Right atrium auricular region (tissue), 2 donors: ENCODE measurements around the gene SORBS2. TPM values are rescaled to one million over a fixed set of nuclear protein-coding genes. Genes with fewer than 3 reads are reported as not detected.

Experiments used
- DNase-seq: peaks from one replicate; pipeline ENCODE4 v3.0.0-alpha.2; 2019; ENCODE audit warnings: low spot score
- H3K27ac ChIP-seq, 2 donors: fragments of 200-600 bp; sonication (generic); 1 replicate in 1 of 2; 2 replicates in 1 of 2; pipeline ENCODE4 v1.5.1; 2016 to 2019
- H3K27me3 ChIP-seq, 2 donors: fragments of 200-600 bp; sonication (generic); one replicate each; pipeline versions ENCODE4 v1.5.1 to v1.6.0; 2017 to 2019
- H3K36me3 ChIP-seq: fragments of 200-600 bp; sonication (generic); one replicate; pipeline ENCODE4 v1.5.1; 2016
- H3K4me1 ChIP-seq, 2 donors: fragments of 200-600 bp; sonication (generic); one replicate each; pipeline versions ENCODE4 v1.5.1 to v1.6.0; 2017 to 2019
- H3K4me3 ChIP-seq, 2 donors: fragments of 200-600 bp; sonication (generic); 1 replicate in 1 of 2; 2 replicates in 1 of 2; pipeline ENCODE4 v1.5.1; 2017 to 2019; ENCODE audit warnings: mild to moderate bottlenecking in 1 of 2, moderate library complexity in 1 of 2
- H3K9me3 ChIP-seq, 2 donors: fragments of 200-600 bp; sonication (generic); one replicate each; pipeline ENCODE4 v1.5.1; 2019
- CTCF ChIP-seq, 2 donors: fragments of 200-600 bp; sonication (generic); IDR thresholded peaks; one replicate each; pipeline ENCODE4 v1.5.1; 2019; ENCODE audit warnings: antibody characterized with exemption in 2 of 2
- total RNA-seq, 2 donors: library from RNA; depleted of rRNA; stranded (reverse); fragments of >200 nt; gene quantifications; one replicate each; pipeline ENCODE4 v1.1.0, GENCODE V29; 2016

SORBS2 gene
- total RNA-seq, 2 donors from 2014 or later: 530 to 741 TPM

GRCh38 chr4:185778307-185778706, 33.7 kb downstream of the SORBS2 start:
- peaks cover 0 to 47% of the 10 kb centered on the region in 2 donors for H3K4me1 ChIP-seq
- H3K27ac ChIP-seq: peak overlapping the region; percentile 78 to 81

GRCh38 chr4:185775792-185776555, 36.0 kb downstream of the SORBS2 start:
- Histone ChIP-seq H3K9me3 (no peaks in the 10 kb centered on the region), H3K4me1 (peaks cover 0 to 41% of the 10 kb centered on the region in 2 donors), H3K27ac (peak overlapping the region; percentile 78 to 81), H3K4me3 (peak overlapping the region; percentile 26 to 40), H3K27me3 (no peaks in the 10 kb centered on the region), H3K36me3 (no peaks in the 10 kb centered on the region)
- DNase-seq: no peak
- no peak for TF ChIP-seq CTCF (IDR thresholded peaks at IDR 0.05)

More at GRCh38 chr4:185778307-185778706, 33.7 kb downstream of the SORBS2 start:
- H3K9me3 ChIP-seq: no peaks in the 10 kb centered on the region
- H3K27me3 ChIP-seq: no peaks in the 10 kb centered on the region
- H3K36me3 ChIP-seq: no peaks in the 10 kb centered on the region
- H3K4me3 ChIP-seq: no peak overlapping the region
- no peak for DNase-seq
- TF ChIP-seq CTCF (IDR thresholded peaks at IDR 0.05): no peak

- no peaks in the 10 kb centered on the region for H3K36me3 ChIP-seq
- H3K4me1 ChIP-seq: peaks cover 0 to 36% of the 10 kb centered on the region in 2 donors
- no peaks in the 10 kb centered on the region for H3K27me3 ChIP-seq
- no peak for TF ChIP-seq CTCF (IDR thresholded peaks at IDR 0.05)
- H3K9me3 ChIP-seq: no peaks in the 10 kb centered on the region
- H3K27ac ChIP-seq: peak overlapping the region; percentile 78 to 81
- peak overlapping the region; percentile 26 to 40 for H3K4me3 ChIP-seq
- DNase-seq: no peak
Measured at GRCh38 chr4:185774845-185775680, 36.9 kb downstream of the SORBS2 start.

GRCh38 chr4:185774131-185774653, 37.8 kb downstream of the SORBS2 start:
- H3K4me1 ChIP-seq: peaks cover 0 to 31% of the 10 kb centered on the region in 2 donors
- no peak for DNase-seq
- no peak for TF ChIP-seq CTCF (IDR thresholded peaks at IDR 0.05)
- H3K4me3 ChIP-seq: peak overlapping the region; percentile 26 to 40
- no peaks in the 10 kb centered on the region for H3K36me3 ChIP-seq
- no peaks in the 10 kb centered on the region for H3K27me3 ChIP-seq
- H3K27ac ChIP-seq: peak overlapping the region; percentile 78 to 81
- no peaks in the 10 kb centered on the region for H3K9me3 ChIP-seq

GRCh38 chr4:185773419-185773818, 38.6 kb downstream of the SORBS2 start:
- Histone ChIP-seq H3K36me3 (no peaks in the 10 kb centered on the region), H3K4me3 (peak overlapping the region in 1 of 2 donors; percentile 40), H3K9me3 (no peaks in the 10 kb centered on the region), H3K27ac (peak overlapping the region; percentile 78 to 81), H3K27me3 (no peaks in the 10 kb centered on the region), H3K4me1 (peaks cover 0 to 24% of the 10 kb centered on the region in 2 donors)
- TF ChIP-seq CTCF (IDR thresholded peaks at IDR 0.05): no peak
- no peak for DNase-seq
